Activated CD8-positive, alpha-beta T cell treated with anti-CD3 and anti-CD28 coated beads for 36 hours (primary cell): ENCODE measurements around the gene EPHA6. TPM values are rescaled to one million over a fixed set of nuclear protein-coding genes. Genes with fewer than 3 reads are reported as not detected.

Experiments
- ATAC-seq: fragments of 200-7000 bp; cut with Tn5 transposase; one replicate; pipeline ENCODE4 v1.10.0; 2021; ENCODE audit warnings: mild to moderate bottlenecking, moderate library complexity
- CTCF ChIA-PET: fragments of 350-600 bp; sonication (Branson Sonifier 250); formaldehyde crosslinking; loops from one replicate; lab custom pipeline; 2021; ENCODE audit warnings: antibody characterized with exemption; lab: Charles Lee
- POLR2A ChIA-PET: fragments of 350-600 bp; sonication (Branson Sonifier 250); formaldehyde crosslinking; loops from one replicate; lab custom pipeline; 2021; ENCODE audit warnings: antibody characterized with exemption; lab: Charles Lee
- DNase-seq: peaks from one replicate; pipeline ENCODE4 v3.0.0-alpha.2; 2020
- H3K27ac Mint-ChIP-seq: one replicate; pipeline ENCODE4 v1.8.0; 2021; ENCODE audit warnings: mild to moderate bottlenecking, mixed read lengths
- H3K27me3 Mint-ChIP-seq: one replicate; pipeline ENCODE4 v1.8.0; 2021; ENCODE audit warnings: mixed read lengths
- H3K36me3 Mint-ChIP-seq: one replicate; pipeline ENCODE4 v1.8.0; 2021; ENCODE audit warnings: low read depth, mixed read lengths
- H3K4me1 Mint-ChIP-seq: one replicate; pipeline ENCODE4 v1.8.0; 2021; ENCODE audit warnings: low read depth, mixed read lengths
- H3K4me3 Mint-ChIP-seq: one replicate; pipeline ENCODE4 v1.8.0; 2021; ENCODE audit warnings: mild to moderate bottlenecking, moderate library complexity, mixed read lengths
- H3K9me3 Mint-ChIP-seq: one replicate; pipeline ENCODE4 v1.8.0; 2021; ENCODE audit warnings: mixed read lengths
- intact Hi-C: fragments of 100-400 bp; cut with micrococcal nuclease; formaldehyde crosslinking; loops from one replicate; pipeline ENCODE4 v1.10.0; 2022
- total RNA-seq, 2 experiments: library from RNA; stranded (reverse); gene quantifications; one replicate each; pipeline ENCODE4 v1.2.3, GENCODE V29; 2021
- TF ChIP-seq, protein P1 (sequence below): fragments of 200-600 bp; IDR thresholded peaks from one replicate; pipeline ENCODE4 v1.8.0; 2022; ENCODE audit warnings: antibody characterized with exemption, mild to moderate bottlenecking

Gene EPHA6
- total RNA-seq, 2 experiments from 2014 or later: not detected

GRCh38 chr3:97350971-97351370 lies 536.6 kb downstream of the EPHA6 start:
- POLR2A ChIA-PET: no interaction called here
- Mint-ChIP-seq H3K36me3 (no peaks in the 10 kb centered on the region), H3K27ac (no peak overlapping the region), H3K4me1 (no peaks in the 10 kb centered on the region), H3K9me3 (no peaks in the 10 kb centered on the region), H3K27me3 (no peaks in the 10 kb centered on the region), H3K4me3 (no peak overlapping the region)
- DNase-seq (no peak), ATAC-seq (no peak)
- intact Hi-C loops: no loop called here
- CTCF ChIA-PET: no interaction called here
- TF ChIP-seq, protein P1, sequence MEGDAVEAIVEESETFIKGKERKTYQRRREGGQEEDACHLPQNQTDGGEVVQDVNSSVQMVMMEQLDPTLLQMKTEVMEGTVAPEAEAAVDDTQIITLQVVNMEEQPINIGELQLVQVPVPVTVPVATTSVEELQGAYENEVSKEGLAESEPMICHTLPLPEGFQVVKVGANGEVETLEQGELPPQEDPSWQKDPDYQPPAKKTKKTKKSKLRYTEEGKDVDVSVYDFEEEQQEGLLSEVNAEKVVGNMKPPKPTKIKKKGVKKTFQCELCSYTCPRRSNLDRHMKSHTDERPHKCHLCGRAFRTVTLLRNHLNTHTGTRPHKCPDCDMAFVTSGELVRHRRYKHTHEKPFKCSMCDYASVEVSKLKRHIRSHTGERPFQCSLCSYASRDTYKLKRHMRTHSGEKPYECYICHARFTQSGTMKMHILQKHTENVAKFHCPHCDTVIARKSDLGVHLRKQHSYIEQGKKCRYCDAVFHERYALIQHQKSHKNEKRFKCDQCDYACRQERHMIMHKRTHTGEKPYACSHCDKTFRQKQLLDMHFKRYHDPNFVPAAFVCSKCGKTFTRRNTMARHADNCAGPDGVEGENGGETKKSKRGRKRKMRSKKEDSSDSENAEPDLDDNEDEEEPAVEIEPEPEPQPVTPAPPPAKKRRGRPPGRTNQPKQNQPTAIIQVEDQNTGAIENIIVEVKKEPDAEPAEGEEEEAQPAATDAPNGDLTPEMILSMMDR: no peak

- CTCF ChIA-PET: no interaction called here
- DNase-seq: no peak
- TF ChIP-seq, protein P1: no peak
- no peak overlapping the region for H3K4me3 Mint-ChIP-seq
- no peaks in the 10 kb centered on the region for H3K9me3 Mint-ChIP-seq
- no peaks in the 10 kb centered on the region for H3K36me3 Mint-ChIP-seq
- POLR2A ChIA-PET: no interaction called here
- no peak overlapping the region for H3K27ac Mint-ChIP-seq
- no peaks in the 10 kb centered on the region for H3K4me1 Mint-ChIP-seq
- ATAC-seq: no peak
- H3K27me3 Mint-ChIP-seq: no peaks in the 10 kb centered on the region
- intact Hi-C loops: no loop called here
These were observed 538.8 kb downstream of the EPHA6 start for GRCh38 chr3:97353176-97353575.

GRCh38 chr3:97359977-97360376 lies 545.6 kb downstream of the EPHA6 start:
- ATAC-seq: no peak
- intact Hi-C loops: no loop called here

GRCh38 chr3:97360804-97361203 lies 546.4 kb downstream of the EPHA6 start:
- TF ChIP-seq, protein P1: no peak
- H3K27ac Mint-ChIP-seq: no peak overlapping the region

More at GRCh38 chr3:97359977-97360376, 545.6 kb downstream of the EPHA6 start:
- no peaks in the 10 kb centered on the region for H3K4me1 Mint-ChIP-seq
- no peaks in the 10 kb centered on the region for H3K36me3 Mint-ChIP-seq
- ChIA-PET CTCF (no interaction called here), POLR2A (no interaction called here)
- no peaks in the 10 kb centered on the region for H3K27me3 Mint-ChIP-seq
- DNase-seq: no peak
- TF ChIP-seq, protein P1: no peak
- peaks cover 4% of the 10 kb centered on the region for H3K9me3 Mint-ChIP-seq
- H3K27ac Mint-ChIP-seq: no peak overlapping the region
- no peak overlapping the region for H3K4me3 Mint-ChIP-seq

DNA sequence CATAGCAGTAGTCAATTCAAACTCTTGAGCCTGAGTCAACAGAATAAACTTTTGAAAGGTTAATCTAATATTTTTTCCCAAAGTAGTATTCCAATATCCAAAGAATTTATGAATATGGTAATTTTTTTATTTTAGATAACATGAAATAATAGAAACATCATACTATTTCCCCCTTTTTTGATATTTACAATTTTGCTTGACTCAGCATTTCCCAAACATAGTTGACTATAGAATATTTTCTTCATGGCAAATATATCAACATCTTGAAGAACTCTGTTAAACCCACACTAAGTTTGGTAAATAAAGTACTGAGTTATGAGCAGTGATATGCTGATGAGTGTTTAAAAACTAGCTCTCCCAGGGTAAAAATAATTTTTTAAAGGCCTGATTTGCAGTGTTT lies 570.2 kb downstream of the EPHA6 start:
- Mint-ChIP-seq H3K9me3 (peaks cover 10% of the 10 kb centered on the region), H3K4me3 (no peak overlapping the region), H3K4me1 (no peaks in the 10 kb centered on the region), H3K36me3 (no peaks in the 10 kb centered on the region), H3K27me3 (no peaks in the 10 kb centered on the region), H3K27ac (no peak overlapping the region)
- TF ChIP-seq, protein P1: no peak
- intact Hi-C loops: no loop called here
- ATAC-seq (no peak), DNase-seq (no peak)
- POLR2A ChIA-PET: no interaction called here
- CTCF ChIA-PET: no interaction called here

More at GRCh38 chr3:97360804-97361203, 546.4 kb downstream of the EPHA6 start:
- no peak for ATAC-seq
- intact Hi-C loops: no loop called here
- CTCF ChIA-PET: no interaction called here
- H3K4me1 Mint-ChIP-seq: no peaks in the 10 kb centered on the region
- H3K4me3 Mint-ChIP-seq: no peak overlapping the region
- no peaks in the 10 kb centered on the region for H3K27me3 Mint-ChIP-seq
- no peak for DNase-seq
- H3K36me3 Mint-ChIP-seq: no peaks in the 10 kb centered on the region
- POLR2A ChIA-PET: no interaction called here
- peaks cover 4% of the 10 kb centered on the region for H3K9me3 Mint-ChIP-seq
